ENCODE results near the gene LDLRAD3. TPM values are rescaled to one million over a fixed set of nuclear protein-coding genes. Genes with fewer than 3 reads are reported as not detected.

The LDLRAD3 gene
- total RNA-seq, 1 donor from 2014 or later: 8.6 TPM

GRCh38 chr11:36006556-36006955 lies 62.7 kb downstream of the LDLRAD3 start:
- peaks cover 40% of the 10 kb centered on the region for H3K4me1 Mint-ChIP-seq (ENCODE audit: low read depth)
- no peak overlapping the region for H3K4me3 Mint-ChIP-seq (ENCODE audit: unreplicated experiment)
- H3K36me3 Mint-ChIP-seq (ENCODE audit: low read depth): no peaks in the 10 kb centered on the region
- H3K27me3 Mint-ChIP-seq (ENCODE audit: low read depth): no peaks in the 10 kb centered on the region
- TF ChIP-seq CTCF (IDR thresholded peaks at IDR 0.05): no peak
- DNase-seq (ENCODE audit: low spot score): no peak
- H3K27ac Mint-ChIP-seq (ENCODE audit: unreplicated experiment): no peak overlapping the region
- peaks cover 4% of the 10 kb centered on the region for H3K9me3 Mint-ChIP-seq (ENCODE audit: low read depth)

GRCh38 chr11:36007127-36007655 lies 63.3 kb downstream of the LDLRAD3 start:
- Mint-ChIP-seq H3K4me1 (ENCODE audit: low read depth) (peaks cover 42% of the 10 kb centered on the region), H3K9me3 (ENCODE audit: low read depth) (peaks cover 4% of the 10 kb centered on the region), H3K36me3 (ENCODE audit: low read depth) (no peaks in the 10 kb centered on the region), H3K4me3 (ENCODE audit: unreplicated experiment) (no peak overlapping the region), H3K27ac (ENCODE audit: unreplicated experiment) (no peak overlapping the region), H3K27me3 (ENCODE audit: low read depth) (no peaks in the 10 kb centered on the region)
- no peak for TF ChIP-seq CTCF (IDR thresholded peaks at IDR 0.05)
- no peak for DNase-seq (ENCODE audit: low spot score)

- TF ChIP-seq CTCF (IDR thresholded peaks at IDR 0.05): no peak
- H3K9me3 Mint-ChIP-seq (ENCODE audit: low read depth): peaks cover 6% of the 10 kb centered on the region
- H3K36me3 Mint-ChIP-seq (ENCODE audit: low read depth): no peaks in the 10 kb centered on the region
- peak overlapping the region; percentile 3 for H3K4me3 Mint-ChIP-seq (ENCODE audit: unreplicated experiment)
- H3K27ac Mint-ChIP-seq (ENCODE audit: unreplicated experiment): peak overlapping the region; percentile 80
- H3K4me1 Mint-ChIP-seq (ENCODE audit: low read depth): peaks cover 48% of the 10 kb centered on the region
- H3K27me3 Mint-ChIP-seq (ENCODE audit: low read depth): no peaks in the 10 kb centered on the region
- DNase-seq (ENCODE audit: low spot score): no peak
Measured at GRCh38 chr11:36008584-36008983, 64.7 kb downstream of the LDLRAD3 start.

- peak overlapping the region; percentile 80 for H3K27ac Mint-ChIP-seq (ENCODE audit: unreplicated experiment)
- H3K36me3 Mint-ChIP-seq (ENCODE audit: low read depth): peaks cover 2% of the 10 kb centered on the region
- H3K9me3 Mint-ChIP-seq (ENCODE audit: low read depth): peaks cover 8% of the 10 kb centered on the region
- H3K4me3 Mint-ChIP-seq (ENCODE audit: unreplicated experiment): peak overlapping the region; percentile 26
- H3K4me1 Mint-ChIP-seq (ENCODE audit: low read depth): peaks cover 50% of the 10 kb centered on the region
- H3K27me3 Mint-ChIP-seq (ENCODE audit: low read depth): no peaks in the 10 kb centered on the region
- no peak for DNase-seq (ENCODE audit: low spot score)
- no peak for TF ChIP-seq CTCF (IDR thresholded peaks at IDR 0.05)
Measured at GRCh38 chr11:36009473-36009872, 65.6 kb downstream of the LDLRAD3 start.

GRCh38 chr11:36010010-36010740 lies 66.3 kb downstream of the LDLRAD3 start:
- no peak for DNase-seq (ENCODE audit: low spot score)
- peak overlapping the region; percentile 80 for H3K27ac Mint-ChIP-seq (ENCODE audit: unreplicated experiment)
- H3K9me3 Mint-ChIP-seq (ENCODE audit: low read depth): peaks cover 7% of the 10 kb centered on the region
- TF ChIP-seq CTCF (IDR thresholded peaks at IDR 0.05): no peak
- no peaks in the 10 kb centered on the region for H3K27me3 Mint-ChIP-seq (ENCODE audit: low read depth)
- H3K36me3 Mint-ChIP-seq (ENCODE audit: low read depth): peaks cover 2% of the 10 kb centered on the region
- peak overlapping the region; percentile 26 for H3K4me3 Mint-ChIP-seq (ENCODE audit: unreplicated experiment)
- peaks cover 51% of the 10 kb centered on the region for H3K4me1 Mint-ChIP-seq (ENCODE audit: low read depth)
